ENCODE data around the gene UGT2A3.

Gene UGT2A3

DNA sequence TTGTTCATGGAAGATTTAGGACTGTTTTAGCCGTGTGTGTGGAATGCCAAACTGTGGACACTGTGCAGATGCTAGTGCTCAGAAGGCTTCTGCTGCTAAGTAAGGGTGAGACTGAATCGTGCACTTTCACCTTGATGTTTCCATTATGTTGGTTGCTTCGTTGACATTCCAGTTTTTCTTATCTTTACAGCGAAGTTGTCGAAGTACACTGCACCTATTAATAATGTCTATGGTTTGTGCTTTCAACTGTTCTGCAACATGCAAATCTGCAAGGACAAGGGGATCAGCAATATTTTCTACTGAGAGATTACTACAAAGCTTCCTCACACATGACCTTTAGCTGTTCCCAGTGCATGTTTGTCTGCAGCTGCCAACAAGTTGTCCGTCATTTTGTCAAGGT is 67.7 kb downstream of the UGT2A3 start:
- DNase-seq (ENCODE audit: low read depth) = no peak
- TF ChIP-seq, protein P1, sequence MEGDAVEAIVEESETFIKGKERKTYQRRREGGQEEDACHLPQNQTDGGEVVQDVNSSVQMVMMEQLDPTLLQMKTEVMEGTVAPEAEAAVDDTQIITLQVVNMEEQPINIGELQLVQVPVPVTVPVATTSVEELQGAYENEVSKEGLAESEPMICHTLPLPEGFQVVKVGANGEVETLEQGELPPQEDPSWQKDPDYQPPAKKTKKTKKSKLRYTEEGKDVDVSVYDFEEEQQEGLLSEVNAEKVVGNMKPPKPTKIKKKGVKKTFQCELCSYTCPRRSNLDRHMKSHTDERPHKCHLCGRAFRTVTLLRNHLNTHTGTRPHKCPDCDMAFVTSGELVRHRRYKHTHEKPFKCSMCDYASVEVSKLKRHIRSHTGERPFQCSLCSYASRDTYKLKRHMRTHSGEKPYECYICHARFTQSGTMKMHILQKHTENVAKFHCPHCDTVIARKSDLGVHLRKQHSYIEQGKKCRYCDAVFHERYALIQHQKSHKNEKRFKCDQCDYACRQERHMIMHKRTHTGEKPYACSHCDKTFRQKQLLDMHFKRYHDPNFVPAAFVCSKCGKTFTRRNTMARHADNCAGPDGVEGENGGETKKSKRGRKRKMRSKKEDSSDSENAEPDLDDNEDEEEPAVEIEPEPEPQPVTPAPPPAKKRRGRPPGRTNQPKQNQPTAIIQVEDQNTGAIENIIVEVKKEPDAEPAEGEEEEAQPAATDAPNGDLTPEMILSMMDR (conservative IDR thresholded peaks at IDR 0.05; ENCODE audit: low read depth, low read length) = no peak

More for the DNA sequence above, 67.7 kb downstream of the UGT2A3 start:
- no peak overlapping the region for H3K4me3 ChIP-seq (ENCODE audit: low read length)

Data from retinal pigment epithelial cell (primary cell).